Raji (cell line): ENCODE results near the gene RSPH6A.

Experiments used
- POLR2A ChIP-seq: IDR thresholded peaks from 2 replicates; pipeline ENCODE4 v1.6.1; 2011; ENCODE audit warnings: low read depth, low read length, control low read depth; ENCODE audit not compliant: insufficient read depth

RSPH6A gene

GRCh38 chr19:45817010-45817724 lies 2.1 kb upstream of the RSPH6A start:
- no peak for TF ChIP-seq POLR2A

GRCh38 chr19:45816236-45817009 lies 1.3 kb upstream of the RSPH6A start:
- no peak for TF ChIP-seq POLR2A

- TF ChIP-seq POLR2A = no peak
Observed at GRCh38 chr19:45815481-45816216, 541 bp upstream of the RSPH6A start.

GRCh38 chr19:45814166-45814780 lies 835 bp downstream of the RSPH6A start:
- no peak for TF ChIP-seq POLR2A

GRCh38 chr19:45812297-45812696 lies 2.8 kb downstream of the RSPH6A start:
- no peak for TF ChIP-seq POLR2A

GRCh38 chr19:45809643-45810159 lies 5.4 kb downstream of the RSPH6A start:
- no peak for TF ChIP-seq POLR2A

GRCh38 chr19:45805719-45806118 lies 9.4 kb downstream of the RSPH6A start:
- no peak for TF ChIP-seq POLR2A

GRCh38 chr19:45804959-45805230 lies 10.2 kb downstream of the RSPH6A start:
- TF ChIP-seq POLR2A = no peak

GRCh38 chr19:45804140-45804958 lies 10.8 kb downstream of the RSPH6A start:
- no peak for TF ChIP-seq POLR2A

GRCh38 chr19:45801603-45802175 lies 13.4 kb downstream of the RSPH6A start:
- no peak for TF ChIP-seq POLR2A

GRCh38 chr19:45800070-45800553 lies 15.0 kb downstream of the RSPH6A start:
- no peak for TF ChIP-seq POLR2A

GRCh38 chr19:45798995-45799517 lies 16.1 kb downstream of the RSPH6A start:
- no peak for TF ChIP-seq POLR2A

- TF ChIP-seq POLR2A = no peak
Observed at GRCh38 chr19:45794627-45795026, 20.5 kb downstream of the RSPH6A start.

GRCh38 chr19:45793876-45794275 lies 21.2 kb downstream of the RSPH6A start:
- TF ChIP-seq POLR2A = no peak

GRCh38 chr19:45793178-45793564 lies 21.9 kb downstream of the RSPH6A start:
- TF ChIP-seq POLR2A = no peak
